Endothelial cell of umbilical vein (primary cell): ENCODE data around the gene SMIM24. TPM values are rescaled to one million over a fixed set of nuclear protein-coding genes. Genes with fewer than 3 reads are reported as not detected.
A peak's percentile ranks its signal among the peaks of the same experiment; 100 is the strongest.

ENCODE experiments used
- BruUV-seq: library from RNA; stranded (reverse); fragments of 400-500 nt; replicated peaks from 2 replicates; lab custom pipeline; 2021; lab: Mats Ljungman, UMichigan
- CTCF ChIA-PET: fragments of 300-600, 350-600 bp; sonication (Branson Sonifier 250); formaldehyde crosslinking; loops from one replicate; lab custom pipeline; 2021; ENCODE audit warnings: antibody characterized with exemption, inconsistent platforms; lab: Charles Lee
- POLR2A ChIA-PET: fragments of 300-600, 350-600 bp; sonication (Branson Sonifier 250); formaldehyde crosslinking; loops from one replicate; lab custom pipeline; 2021; ENCODE audit warnings: antibody characterized with exemption, inconsistent platforms; lab: Charles Lee
- DNase-seq: peaks from one replicate; pipeline ENCODE4 v3.0.0-alpha.2; 2011; ENCODE audit warnings: low read depth, low spot score
- FAIRE-seq: peaks from 2 replicates; lab custom pipeline; 2011; peaks lifted over from hg19 to GRCh38; lab: Jason Lieb, UNC
- H2AFZ ChIP-seq: 2 replicates; pipeline ENCODE4 v1.6.0; 2012; ENCODE audit warnings: low read depth, low read length, control low read depth, inconsistent platforms
- H3K27ac ChIP-seq: 2 replicates; pipeline ENCODE4 v1.5.1; 2011; ENCODE audit warnings: low read depth, mild to moderate bottlenecking, control low read depth, low read length, moderate library complexity; ENCODE audit not compliant: insufficient read depth
- H3K27me3 ChIP-seq, 2 experiments: 2 replicates each; pipeline versions ENCODE4 v1.6.0 to v1.6.1; 2011; ENCODE audit warnings: low read length in 2 of 2, mixed read lengths in 1 of 2; ENCODE audit not compliant: control insufficient read depth in 2 of 2, insufficient read depth in 2 of 2
- H3K36me3 ChIP-seq, 2 experiments: 2 replicates in 1 of 2; 3 replicates in 1 of 2; pipeline ENCODE4 v1.5.1; 2011; ENCODE audit warnings: low read length in 2 of 2, mild to moderate bottlenecking in 1 of 2, moderate library complexity in 1 of 2; ENCODE audit not compliant: control insufficient read depth in 2 of 2, insufficient read depth in 2 of 2; ENCODE audit errors: extremely low read depth in 1 of 2
- H3K4me1 ChIP-seq: 3 replicates; pipeline ENCODE4 v1.5.1; 2011; ENCODE audit warnings: mild to moderate bottlenecking, low read length; ENCODE audit not compliant: control insufficient read depth, insufficient read depth; ENCODE audit errors: extremely low read depth
- H3K4me2 ChIP-seq: 2 replicates; pipeline ENCODE4 v1.6.1; 2011; ENCODE audit warnings: low read length, control low read depth, mixed read lengths; ENCODE audit not compliant: insufficient read depth
- H3K4me3 ChIP-seq, 3 experiments: fragments of 200-600 bp in 1 of 3; sonication (generic), shearing (Covaris generic) in 1 of 3; replicated peaks in 1 of 3; 2 replicates each; pipeline ENCODE4 v1.5.1; 2011 to 2016; ENCODE audit warnings: control low read depth in 3 of 3, low read length in 3 of 3, mild to moderate bottlenecking in 2 of 3, inconsistent platforms in 1 of 3, low read depth in 1 of 3, moderate library complexity in 1 of 3; ENCODE audit not compliant: insufficient read depth in 1 of 3
- H3K79me2 ChIP-seq: 2 replicates; pipeline ENCODE4 v1.6.0; 2012; ENCODE audit warnings: low read length, inconsistent platforms; ENCODE audit not compliant: control insufficient read depth, insufficient read depth
- H3K9ac ChIP-seq: replicated peaks from 2 replicates; pipeline ENCODE3; 2011; ENCODE audit warnings: low read length, control low read depth; ENCODE audit not compliant: insufficient read depth; ENCODE audit errors: extremely low read depth
- H3K9me1 ChIP-seq: replicated peaks from 3 replicates; pipeline ENCODE4 v1.6.0; 2011; ENCODE audit warnings: mild to moderate bottlenecking, low read length; ENCODE audit not compliant: control insufficient read depth, insufficient read depth; ENCODE audit errors: extremely low read depth
- H3K9me3 ChIP-seq: replicated peaks from 2 replicates; pipeline ENCODE4 v1.5.1; 2012; ENCODE audit warnings: low read length, inconsistent platforms; ENCODE audit not compliant: control insufficient read depth, insufficient read depth
- H4K20me1 ChIP-seq: replicated peaks from 2 replicates; pipeline ENCODE3; 2011; ENCODE audit warnings: mild to moderate bottlenecking, low read length; ENCODE audit not compliant: control insufficient read depth, insufficient read depth; ENCODE audit errors: extremely low read depth
- EZH2 ChIP-seq: IDR thresholded peaks from 2 replicates; pipeline ENCODE4 v1.6.1; 2012; ENCODE audit warnings: borderline replicate concordance, low read depth, mild to moderate bottlenecking, moderate library complexity, low read length, inconsistent platforms; ENCODE audit not compliant: severe bottlenecking
- JUN ChIP-seq: IDR thresholded peaks from 2 replicates; pipeline ENCODE4 v1.6.1; 2011; ENCODE audit warnings: borderline replicate concordance, low read depth; ENCODE audit not compliant: insufficient read length, insufficient read depth
- MYC ChIP-seq: IDR thresholded peaks from one replicate; pipeline ENCODE4 v1.6.1; 2011; ENCODE audit warnings: mild to moderate bottlenecking, low read depth, low read length
- POLR2A ChIP-seq: IDR thresholded peaks from 2 replicates; pipeline ENCODE4 v1.6.1; 2012; ENCODE audit warnings: low read depth, mild to moderate bottlenecking, control low read depth, low read length
- POLR2AphosphoS5 ChIP-seq: IDR thresholded peaks from 2 replicates; pipeline ENCODE4 v1.6.1; 2012; ENCODE audit warnings: low read depth, mild to moderate bottlenecking, control low read depth, low read length, moderate library complexity; ENCODE audit not compliant: insufficient read depth
- dilution Hi-C: fragments of 300-500 bp; cut with MboI; formaldehyde crosslinking; loops from one replicate; pipeline ENCODE4 v1.15.0; 2019; ENCODE audit warnings: low sequenced_read_pairs; ENCODE audit not compliant: extremely low pct_ligation_motif_present
- intact Hi-C: fragments of 100-400 bp; cut with micrococcal nuclease; formaldehyde crosslinking; loops from one replicate; pipeline ENCODE4 v1.10.0; 2022
- polyA plus RNA-seq, 4 experiments: library from polyadenylated mRNA; depleted of rRNA in 3 of 4; stranded (reverse) in 3 of 4; unstranded in 1 of 4; fragments of >200 nt; gene quantifications; 2 replicates each; pipeline versions ENCODE4 v1.2.1 to v1.2.3, GENCODE V29; 2011 to 2012; ENCODE audit warnings: missing spikeins in 1 of 4
- total RNA-seq: library from RNA; stranded (reverse); gene quantifications from 2 replicates; pipeline ENCODE4 v1.2.3, GENCODE V29; 2021
- TF ChIP-seq, protein P1 (sequence below), 2 donors: IDR thresholded peaks; 1 replicate in 1 of 2; 2 replicates in 1 of 2; pipeline ENCODE4 v1.5.1; 2011; ENCODE audit warnings: low read length in 2 of 2, mild to moderate bottlenecking in 2 of 2, moderate library complexity in 2 of 2, control low read depth in 1 of 2, inconsistent platforms in 1 of 2, low read depth in 1 of 2; ENCODE audit not compliant: insufficient read depth in 1 of 2; ENCODE audit errors: extremely low read depth in 1 of 2
- TF ChIP-seq, protein P2 (sequence below): IDR thresholded peaks from 2 replicates; pipeline ENCODE4 v1.6.1; 2011; ENCODE audit not compliant: insufficient read depth, insufficient read length

SMIM24 gene
- total and polyA plus RNA-seq, 2 donors (not counting 3 experiments of a cell fraction or from before 2014, with no cell fraction given), result not detected

DNA sequence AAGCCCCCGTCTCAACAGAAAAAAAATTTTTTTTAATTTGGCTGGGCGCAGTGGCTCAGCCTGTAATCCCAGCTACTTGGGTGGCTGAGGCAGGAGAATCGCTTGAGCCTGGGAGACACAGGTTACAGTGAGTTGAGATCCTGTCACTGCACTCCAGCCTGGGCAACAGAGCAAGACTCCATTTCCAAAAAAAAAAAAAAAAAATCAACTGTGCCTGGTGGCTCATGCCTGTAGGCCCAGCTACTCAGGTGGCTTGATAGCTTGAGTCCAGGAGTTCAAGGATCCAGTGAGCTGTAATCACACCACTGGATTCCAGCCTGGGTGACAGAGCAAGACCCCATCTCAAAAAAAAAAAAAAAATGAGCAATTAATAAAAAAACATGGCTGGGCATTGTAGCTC lies 21.5 kb upstream of the SMIM24 start:
- Histone ChIP-seq H3K4me1 (peaks cover 11% of the 10 kb centered on the region), H3K9ac (no peak overlapping the region), H3K4me3 (no peak overlapping the region), H3K9me3 (no peaks in the 10 kb centered on the region), H3K79me2 (peaks cover 34% of the 10 kb centered on the region), H3K27me3 (no peaks in the 10 kb centered on the region), H3K36me3 (peaks cover 0 to 1% of the 10 kb centered on the region in 2 experiments), H4K20me1 (no peaks in the 10 kb centered on the region), H3K9me1 (no peaks in the 10 kb centered on the region), H3K4me2 (no peak overlapping the region), H2AFZ (no peak overlapping the region), H3K27ac (no peak overlapping the region)
- no peak for TF ChIP-seq POLR2AphosphoS5
- TF ChIP-seq, protein P1, sequence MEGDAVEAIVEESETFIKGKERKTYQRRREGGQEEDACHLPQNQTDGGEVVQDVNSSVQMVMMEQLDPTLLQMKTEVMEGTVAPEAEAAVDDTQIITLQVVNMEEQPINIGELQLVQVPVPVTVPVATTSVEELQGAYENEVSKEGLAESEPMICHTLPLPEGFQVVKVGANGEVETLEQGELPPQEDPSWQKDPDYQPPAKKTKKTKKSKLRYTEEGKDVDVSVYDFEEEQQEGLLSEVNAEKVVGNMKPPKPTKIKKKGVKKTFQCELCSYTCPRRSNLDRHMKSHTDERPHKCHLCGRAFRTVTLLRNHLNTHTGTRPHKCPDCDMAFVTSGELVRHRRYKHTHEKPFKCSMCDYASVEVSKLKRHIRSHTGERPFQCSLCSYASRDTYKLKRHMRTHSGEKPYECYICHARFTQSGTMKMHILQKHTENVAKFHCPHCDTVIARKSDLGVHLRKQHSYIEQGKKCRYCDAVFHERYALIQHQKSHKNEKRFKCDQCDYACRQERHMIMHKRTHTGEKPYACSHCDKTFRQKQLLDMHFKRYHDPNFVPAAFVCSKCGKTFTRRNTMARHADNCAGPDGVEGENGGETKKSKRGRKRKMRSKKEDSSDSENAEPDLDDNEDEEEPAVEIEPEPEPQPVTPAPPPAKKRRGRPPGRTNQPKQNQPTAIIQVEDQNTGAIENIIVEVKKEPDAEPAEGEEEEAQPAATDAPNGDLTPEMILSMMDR (IDR thresholded peaks at IDR 0.05; ENCODE audit: extremely low read depth in 1 of 2, insufficient read depth in 1 of 2, low read depth in 1 of 2, low read length in 2 of 2), result no peak
- CTCF ChIA-PET, result interaction anchor here (1.1 kb wide), 1 partner anchor 9 kb away, joined by 3 read pairs; no protein-coding TSS in a partner anchor
- no TSS peak for BruUV-seq
- DNase-seq, result no peak
- dilution Hi-C loops, result no loop called here
- FAIRE-seq, result no peak
- POLR2A ChIA-PET, result no interaction called here
- intact Hi-C loops, result no loop called here

DNA sequence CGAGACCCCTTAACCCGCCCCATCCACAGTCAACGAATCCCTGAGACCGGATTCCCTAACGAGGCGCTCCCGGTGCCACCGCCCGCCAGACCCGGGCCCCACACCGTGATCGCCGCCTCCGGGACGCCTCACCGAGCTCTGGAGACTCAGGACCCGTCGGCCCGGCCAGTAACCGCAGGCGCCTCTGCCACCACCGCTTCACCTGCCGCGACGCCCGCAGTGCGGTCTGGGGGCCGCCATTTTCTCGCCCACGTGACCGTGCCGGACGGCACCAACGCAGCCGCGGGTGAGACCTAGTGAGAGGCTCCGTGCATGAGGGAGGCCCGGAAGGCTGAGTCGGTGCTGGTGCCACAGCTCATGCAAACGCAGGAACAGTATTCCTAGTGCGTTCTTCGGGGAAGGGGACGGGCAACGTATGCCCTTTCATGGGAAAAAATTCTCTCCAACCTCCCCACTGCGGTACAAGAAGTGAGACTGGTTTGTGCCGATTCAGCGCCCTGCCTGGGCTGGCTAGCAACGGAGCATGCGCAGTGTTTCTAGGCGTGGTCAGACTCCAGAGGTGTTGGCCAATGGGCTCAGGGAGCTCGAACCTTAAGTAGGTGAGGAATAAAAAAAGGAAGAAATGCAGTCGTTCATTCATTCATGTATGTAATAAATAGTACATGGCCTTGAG lies 20.2 kb upstream of the SMIM24 start, which contains the start of gene DOHH:
TSS of gene DOHH (minus strand) at position 246 of the 673 bp plus-strand sequence. CDS start 3,860 bp downstream, outside the sequence.
- CTCF ChIA-PET, result interaction anchor here (0.6 to 1.1 kb wide), 4 partner anchors 15 to 195 kb away, joined by 3 to 15 read pairs (median 4); no protein-coding TSS in a partner anchor
- H2AFZ ChIP-seq, result peak within 1 kb of the TSS; percentile 85

More for the DNA sequence above, 20.2 kb upstream of the SMIM24 start, which contains the start of gene DOHH:
- POLR2A ChIA-PET, result no interaction called here
- TF ChIP-seq, protein P2, sequence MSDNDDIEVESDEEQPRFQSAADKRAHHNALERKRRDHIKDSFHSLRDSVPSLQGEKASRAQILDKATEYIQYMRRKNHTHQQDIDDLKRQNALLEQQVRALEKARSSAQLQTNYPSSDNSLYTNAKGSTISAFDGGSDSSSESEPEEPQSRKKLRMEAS, result peak; percentile 93
- peak; percentile 93 for TF ChIP-seq POLR2AphosphoS5
- no peak for TF ChIP-seq EZH2
- TF ChIP-seq MYC, result peak; percentile 34
- peak; percentile 92 for TF ChIP-seq POLR2A
- no peak for TF ChIP-seq JUN
- Histone ChIP-seq H3K27ac (peak within 1 kb of the TSS; percentile 87), H4K20me1 (no peaks in the 10 kb centered on the region), H3K4me3 (peak within 1 kb of the TSS; percentile 73 to 87 (median 80)), H3K9me3 (no peaks in the 10 kb centered on the region), H3K79me2 (peaks cover 28% of the 10 kb centered on the region), H3K4me1 (peaks cover 9% of the 10 kb centered on the region), H3K9me1 (no peaks in the 10 kb centered on the region), H3K36me3 (peaks cover 0 to 8% of the 10 kb centered on the region in 2 experiments), H3K27me3 (no peaks in the 10 kb centered on the region), H3K9ac (peak within 1 kb of the TSS; percentile 91), H3K4me2 (peak within 1 kb of the TSS; percentile 87)
- DNase-seq (peak; percentile 98), FAIRE-seq (peak; percentile 100)
- dilution Hi-C loops (no loop called here), intact Hi-C loops (no loop called here)
- no TSS peak for BruUV-seq
